Measurements from ENCODE around the gene BCAS3.

The BCAS3 gene

DNA sequence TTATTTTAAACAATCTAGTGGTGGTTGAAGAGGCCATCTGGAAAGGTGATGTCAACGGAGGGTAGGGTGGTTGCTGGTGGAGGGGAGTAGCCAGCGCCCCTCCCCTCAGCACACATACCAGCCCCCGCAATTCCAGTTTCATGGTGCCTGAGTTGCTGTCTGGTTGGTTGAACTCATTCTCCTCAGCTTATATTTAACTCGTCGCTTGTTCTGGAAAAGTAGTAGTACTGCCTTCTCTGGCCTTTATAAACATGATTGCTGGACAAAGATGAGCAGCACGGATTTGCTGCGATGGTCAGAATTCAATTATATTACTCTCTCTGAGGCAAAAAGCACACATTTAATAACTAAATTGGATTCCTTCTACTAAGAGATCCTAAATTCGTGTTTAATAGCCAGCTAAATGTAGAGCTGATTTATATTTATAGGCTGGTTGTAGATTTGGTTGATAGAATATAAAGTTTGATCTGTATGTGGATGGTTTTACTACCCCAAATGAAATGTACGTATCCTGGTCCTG is 484.0 kb downstream of the BCAS3 start:
- no peak overlapping the region for H3K4me3 ChIP-seq (ENCODE audit: low read length)
- no peak for DNase-seq (ENCODE audit: low read depth)
- TF ChIP-seq, protein P1, sequence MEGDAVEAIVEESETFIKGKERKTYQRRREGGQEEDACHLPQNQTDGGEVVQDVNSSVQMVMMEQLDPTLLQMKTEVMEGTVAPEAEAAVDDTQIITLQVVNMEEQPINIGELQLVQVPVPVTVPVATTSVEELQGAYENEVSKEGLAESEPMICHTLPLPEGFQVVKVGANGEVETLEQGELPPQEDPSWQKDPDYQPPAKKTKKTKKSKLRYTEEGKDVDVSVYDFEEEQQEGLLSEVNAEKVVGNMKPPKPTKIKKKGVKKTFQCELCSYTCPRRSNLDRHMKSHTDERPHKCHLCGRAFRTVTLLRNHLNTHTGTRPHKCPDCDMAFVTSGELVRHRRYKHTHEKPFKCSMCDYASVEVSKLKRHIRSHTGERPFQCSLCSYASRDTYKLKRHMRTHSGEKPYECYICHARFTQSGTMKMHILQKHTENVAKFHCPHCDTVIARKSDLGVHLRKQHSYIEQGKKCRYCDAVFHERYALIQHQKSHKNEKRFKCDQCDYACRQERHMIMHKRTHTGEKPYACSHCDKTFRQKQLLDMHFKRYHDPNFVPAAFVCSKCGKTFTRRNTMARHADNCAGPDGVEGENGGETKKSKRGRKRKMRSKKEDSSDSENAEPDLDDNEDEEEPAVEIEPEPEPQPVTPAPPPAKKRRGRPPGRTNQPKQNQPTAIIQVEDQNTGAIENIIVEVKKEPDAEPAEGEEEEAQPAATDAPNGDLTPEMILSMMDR (IDR thresholded peaks at IDR 0.05; ENCODE audit: insufficient read depth, low read depth, low read length, missing control alignments), result no peak

DNA sequence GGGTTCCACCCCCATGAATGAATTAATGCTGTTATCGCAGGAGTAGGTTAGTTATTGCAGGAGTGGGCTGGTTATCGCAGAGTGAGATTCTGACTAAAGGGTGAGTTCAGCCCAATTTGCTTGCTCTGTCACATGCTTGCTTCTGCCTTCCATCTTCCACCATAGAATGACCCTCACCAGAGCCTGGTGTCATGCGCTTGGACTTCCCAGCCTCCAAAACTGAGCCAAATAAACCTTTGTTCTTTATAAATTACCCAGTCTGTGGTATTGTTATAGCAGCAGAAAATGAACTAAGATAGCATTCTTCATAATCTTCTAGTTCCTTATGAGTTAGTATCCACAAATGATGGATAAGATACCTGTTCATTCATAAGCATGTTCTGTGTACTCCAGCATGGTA is 486.9 kb downstream of the BCAS3 start:
- TF ChIP-seq, protein P1 (IDR thresholded peaks at IDR 0.05; ENCODE audit: insufficient read depth, low read depth, low read length, missing control alignments), result no peak
- H3K4me3 ChIP-seq (ENCODE audit: low read length), result no peak overlapping the region
- no peak for DNase-seq (ENCODE audit: low read depth)

DNA sequence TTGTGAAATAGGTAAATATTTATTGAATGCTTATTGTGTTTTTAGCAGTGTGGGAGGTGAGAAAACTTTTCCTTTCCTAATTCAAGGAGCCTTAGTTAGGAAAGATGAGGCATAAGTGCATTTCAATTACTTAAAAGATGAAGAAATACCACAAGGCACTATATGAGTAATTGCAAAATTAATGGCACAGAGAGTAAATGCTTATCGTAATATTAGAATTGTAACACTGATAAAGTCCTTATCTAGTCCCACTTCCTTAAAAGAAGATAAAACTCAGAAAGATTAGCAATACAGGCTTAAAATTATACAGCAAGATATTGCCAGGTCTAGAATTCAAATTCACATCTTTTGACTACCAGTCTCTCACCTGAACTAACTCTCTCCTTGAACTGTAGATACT is 489.4 kb downstream of the BCAS3 start:
- TF ChIP-seq, protein P1 (IDR thresholded peaks at IDR 0.05; ENCODE audit: insufficient read depth, low read depth, low read length, missing control alignments), result no peak
- no peak for DNase-seq (ENCODE audit: low read depth)

DNA sequence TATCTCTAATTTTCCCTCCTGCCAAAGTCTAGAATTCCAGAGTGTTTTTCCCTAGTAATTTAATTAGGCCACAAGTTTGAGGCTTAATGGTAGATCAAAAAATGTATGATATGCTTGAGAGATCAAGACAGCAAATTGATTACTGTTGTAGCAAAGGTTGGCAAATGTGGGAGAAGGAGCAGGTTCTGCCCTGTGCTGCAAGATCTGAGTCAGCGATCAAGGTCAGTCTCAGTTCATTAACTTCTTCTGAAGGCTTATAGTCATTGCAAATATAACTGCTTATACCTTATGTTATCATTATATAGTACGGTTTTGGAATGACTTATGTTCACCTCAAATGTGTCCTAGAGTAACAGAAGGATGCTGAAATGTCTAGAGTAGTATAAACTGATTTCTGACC is 490.9 kb downstream of the BCAS3 start:
- no peak overlapping the region for H3K4me3 ChIP-seq (ENCODE audit: low read length)
- peak; percentile 29 for DNase-seq (ENCODE audit: low read depth)
- TF ChIP-seq, protein P1 (IDR thresholded peaks at IDR 0.05; ENCODE audit: insufficient read depth, low read depth, low read length, missing control alignments), result no peak

More for the DNA sequence above, 489.4 kb downstream of the BCAS3 start:
- H3K4me3 ChIP-seq (ENCODE audit: low read length), result no peak overlapping the region

DNA sequence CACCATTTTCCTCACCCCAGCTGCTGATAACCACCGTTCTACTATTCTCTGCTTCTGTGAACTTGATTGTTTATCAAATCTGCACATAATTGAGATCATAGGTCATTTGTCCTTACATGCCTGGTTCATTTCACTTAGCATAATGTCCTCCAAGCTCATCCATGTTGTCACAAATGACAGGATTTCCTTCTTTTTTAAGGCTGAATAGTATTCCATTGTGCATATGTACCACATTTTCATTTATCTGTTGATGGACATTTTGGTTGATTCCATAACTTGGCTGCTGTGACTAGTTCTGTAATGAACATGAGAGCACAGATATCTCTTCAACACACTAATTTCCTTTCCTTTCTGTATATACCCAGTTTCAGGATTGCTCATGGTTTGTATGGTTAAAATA is 496.7 kb downstream of the BCAS3 start:
- H3K4me3 ChIP-seq (ENCODE audit: low read length), result no peak overlapping the region
- DNase-seq (ENCODE audit: low read depth), result no peak
- TF ChIP-seq, protein P1 (IDR thresholded peaks at IDR 0.05; ENCODE audit: insufficient read depth, low read depth, low read length, missing control alignments), result no peak

DNA sequence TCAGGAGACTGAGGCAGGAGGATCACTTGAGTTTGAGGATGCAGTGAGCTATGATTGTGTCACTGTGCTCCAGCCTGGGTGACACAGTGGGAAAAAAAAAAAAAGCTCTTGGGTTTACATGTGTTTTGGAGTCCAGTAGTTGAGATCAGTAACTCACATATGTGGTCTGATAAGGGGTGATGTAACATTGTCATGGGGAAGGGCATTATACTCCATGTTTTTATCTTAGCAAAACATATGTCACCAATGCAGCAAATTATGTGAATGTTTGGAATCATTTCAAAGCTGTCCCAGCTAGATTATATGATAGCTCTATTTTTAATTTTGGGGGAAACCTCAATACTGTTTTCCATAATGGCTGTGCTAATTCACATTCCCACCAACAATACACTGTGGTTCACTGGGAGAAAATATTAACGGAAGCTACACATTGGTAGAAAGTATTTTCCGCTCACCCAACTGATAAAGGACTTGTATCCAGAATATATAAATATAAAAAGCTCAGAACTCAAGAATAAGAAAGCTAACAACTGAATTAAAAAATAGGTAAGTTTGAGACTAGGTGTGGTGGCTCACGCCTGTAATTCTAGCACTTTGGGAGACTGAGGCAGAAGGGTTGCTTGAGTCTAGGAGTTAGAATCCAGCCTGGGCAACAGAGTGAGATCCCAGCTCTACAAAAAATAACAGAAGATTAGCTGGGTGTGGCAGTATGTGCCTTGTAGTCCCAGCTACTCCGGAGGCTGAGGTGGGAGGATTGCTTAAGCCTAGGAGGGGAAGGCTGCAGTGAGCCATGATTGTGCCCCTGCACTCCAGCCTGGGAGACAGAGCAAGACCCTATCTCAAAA is 497.9 kb downstream of the BCAS3 start:
- no peak for DNase-seq (ENCODE audit: low read depth)
- TF ChIP-seq, protein P1 (IDR thresholded peaks at IDR 0.05; ENCODE audit: insufficient read depth, low read depth, low read length, missing control alignments), result no peak
- no peak overlapping the region for H3K4me3 ChIP-seq (ENCODE audit: low read length)
